Measurements from ENCODE around the gene SMAD7. TPM values are rescaled to one million over a fixed set of nuclear protein-coding genes. Genes with fewer than 3 reads are reported as not detected.

SMAD7 gene
- total RNA-seq, 4 donors from 2014 or later = 9.1 to 13.4 (median 10.8) TPM

- no peak for TF ChIP-seq CTCF (IDR thresholded peaks at IDR 0.05 in 4 of 5, conservative IDR thresholded peaks at IDR 0.05 in 1 of 5)
- TF ChIP-seq POLR2A (IDR thresholded peaks at IDR 0.05) = no peak
- H3K4me3 ChIP-seq = no peak overlapping the region
- H3K4me1 ChIP-seq = peaks cover 48 to 84% of the 10 kb centered on the region in 2 donors
- peak overlapping the region in 2 of 4 donors; percentile 22 to 27 for H3K27ac ChIP-seq
- intact Hi-C loops (cut with DNase I; ENCODE audit: low total_unique reads) (no loop called here), in situ Hi-C loops (cut with MboI; ENCODE audit: low sequenced_read_pairs in 4 of 4) (loop anchor here in 1 of 4 donors (25.0 kb wide), 2 partner anchors 238 to 388 kb away; partner anchors contain the start of gene CTIF)
- no peak for DNase-seq
- H3K27me3 ChIP-seq = no peaks in the 10 kb centered on the region
- H3K9me3 ChIP-seq = no peaks in the 10 kb centered on the region
- no peak for ATAC-seq
- peaks cover 0 to 11% of the 10 kb centered on the region in 2 donors for H3K36me3 ChIP-seq
Measured at GRCh38 chr18:48925491-48925780, 25.3 kb downstream of the SMAD7 start.

- ATAC-seq = no peak
- in situ Hi-C loops (cut with MboI; ENCODE audit: low sequenced_read_pairs in 4 of 4) = loop anchor here in 1 of 4 donors (25.0 kb wide), 2 partner anchors 238 to 388 kb away; partner anchors contain the start of gene CTIF
- Histone ChIP-seq H3K27me3 (no peaks in the 10 kb centered on the region), H3K4me3 (no peak overlapping the region), H3K27ac (peak overlapping the region; percentile 12 to 60 (median 31)), H3K9me3 (no peaks in the 10 kb centered on the region), H3K36me3 (peaks cover 0 to 15% of the 10 kb centered on the region in 2 donors), H3K4me1 (peaks cover 42 to 79% of the 10 kb centered on the region in 2 donors)
- TF ChIP-seq POLR2A (IDR thresholded peaks at IDR 0.05) = no peak
- TF ChIP-seq CTCF (IDR thresholded peaks at IDR 0.05 in 4 of 5, conservative IDR thresholded peaks at IDR 0.05 in 1 of 5) = no peak
- DNase-seq = no peak
- intact Hi-C loops (cut with DNase I; ENCODE audit: low total_unique reads) = no loop called here
Measured at GRCh38 chr18:48924630-48925490, 25.9 kb downstream of the SMAD7 start.

- no peaks in the 10 kb centered on the region for H3K27me3 ChIP-seq
- TF ChIP-seq POLR2A (IDR thresholded peaks at IDR 0.05) = no peak
- no peak for TF ChIP-seq CTCF (IDR thresholded peaks at IDR 0.05 in 4 of 5, conservative IDR thresholded peaks at IDR 0.05 in 1 of 5)
- no peak for DNase-seq
- no peak overlapping the region for H3K4me3 ChIP-seq
- peaks cover 34 to 70% of the 10 kb centered on the region in 2 donors for H3K4me1 ChIP-seq
- H3K27ac ChIP-seq = peak overlapping the region; percentile 25 to 66 (median 42)
- in situ Hi-C loops (cut with MboI; ENCODE audit: low sequenced_read_pairs in 4 of 4) (no loop called here), intact Hi-C loops (cut with DNase I; ENCODE audit: low total_unique reads) (no loop called here)
- no peaks in the 10 kb centered on the region for H3K9me3 ChIP-seq
- H3K36me3 ChIP-seq = peaks cover 0 to 15% of the 10 kb centered on the region in 2 donors
- ATAC-seq = no peak
Measured at GRCh38 chr18:48923746-48924629, 26.8 kb downstream of the SMAD7 start.

GRCh38 chr18:48922801-48923730, 27.7 kb downstream of the SMAD7 start:
- Histone ChIP-seq H3K36me3 (peaks cover 0 to 15% of the 10 kb centered on the region in 2 donors), H3K4me3 (peak overlapping the region; percentile 32 to 46 (median 42)), H3K27ac (peak overlapping the region; percentile 56 to 66 (median 62)), H3K4me1 (peaks cover 25 to 61% of the 10 kb centered on the region in 2 donors), H3K27me3 (no peaks in the 10 kb centered on the region), H3K9me3 (no peaks in the 10 kb centered on the region)
- no peak for ATAC-seq
- in situ Hi-C loops (cut with MboI; ENCODE audit: low sequenced_read_pairs in 4 of 4) (no loop called here), intact Hi-C loops (cut with DNase I; ENCODE audit: low total_unique reads) (no loop called here)
- TF ChIP-seq POLR2A (IDR thresholded peaks at IDR 0.05) = no peak
- no peak for TF ChIP-seq CTCF (IDR thresholded peaks at IDR 0.05 in 4 of 5, conservative IDR thresholded peaks at IDR 0.05 in 1 of 5)
- no peak for DNase-seq

Data from gastrocnemius medialis (tissue), 4 donors.